Upper lobe of left lung (tissue), 6 donors: ENCODE data around the gene REN. TPM values are rescaled to one million over a fixed set of nuclear protein-coding genes. Genes with fewer than 3 reads are reported as not detected.

Experiments used
- ATAC-seq, 2 donors: fragments of 200-7000 bp; cut with Tn5 transposase; one replicate each; pipeline ENCODE4 v1.9.1; 2022; ENCODE audit warnings: mild to moderate bottlenecking in 2 of 2, moderate library complexity in 2 of 2; ENCODE audit not compliant: low FRiP score in 2 of 2
- DNase-seq, 2 donors: peaks; one replicate each; pipeline ENCODE4 v3.0.0-alpha.2; 2019 to 2020
- H3K27ac ChIP-seq, 4 donors: fragments of 200-600 bp; sonication (generic); one replicate each; pipeline ENCODE4 v1.5.1; 2016 to 2019
- H3K27me3 ChIP-seq, 4 donors: fragments of 200-600 bp; sonication (generic); one replicate each; pipeline ENCODE4 v1.5.1; 2017 to 2019
- H3K36me3 ChIP-seq, 4 donors: fragments of 200-600 bp; sonication (generic); one replicate each; pipeline ENCODE4 v1.5.1; 2016 to 2019
- H3K4me1 ChIP-seq, 4 donors: fragments of 200-600 bp; sonication (generic); one replicate each; pipeline ENCODE4 v1.5.1; 2018 to 2019
- H3K4me3 ChIP-seq, 4 donors: fragments of 200-600 bp; sonication (generic); one replicate each; pipeline ENCODE4 v1.5.1; 2017 to 2019; ENCODE audit warnings: mild to moderate bottlenecking in 2 of 4, moderate library complexity in 1 of 4
- H3K9me3 ChIP-seq, 4 donors: fragments of 200-600 bp; sonication (generic); one replicate each; pipeline ENCODE4 v1.5.1; 2018 to 2019
- EP300 ChIP-seq, 4 donors: sonication (generic); formaldehyde crosslinking; IDR thresholded peaks; one replicate each; pipeline ENCODE4 v1.5.1; 2017; ENCODE audit warnings: antibody characterized with exemption in 4 of 4, control low read depth in 2 of 4
- POLR2A ChIP-seq, 4 donors: fragments of 450-650 bp; IDR thresholded peaks; one replicate each; pipeline ENCODE4 v1.5.1; 2016 to 2017; ENCODE audit warnings: antibody characterized with exemption in 4 of 4, mild to moderate bottlenecking in 2 of 4
- POLR2AphosphoS5 ChIP-seq, 2 donors: sonication (generic); formaldehyde crosslinking; IDR thresholded peaks; one replicate each; pipeline ENCODE4 v1.5.1; 2017; ENCODE audit warnings: antibody characterized with exemption in 2 of 2
- WGBS, 2 donors: methylation state at CpG; one replicate each; pipeline ENCODE4 v1.1.5; 2017 to 2018; 5-methylcytosine and 5-hydroxymethylcytosine counted together
- total RNA-seq, 6 donors: library from RNA; depleted of rRNA in 4 of 6; stranded (reverse); fragments of >200 nt in 4 of 6; gene quantifications; one replicate each; pipeline versions ENCODE4 v1.1.0 to v1.2.1, GENCODE V29; 2016 to 2021
- TF ChIP-seq, protein P1 (sequence below), 6 experiments: fragments of 450-650 bp in 4 of 6; fragments of 200-600 bp in 2 of 6; sonication (generic) in 2 of 6; IDR thresholded peaks; one replicate each; pipeline ENCODE4 v1.5.1; 2016 to 2019; ENCODE audit warnings: antibody characterized with exemption in 6 of 6
- donor health status: DM: no; HTN: no; CAD: no; lungs with moderate emphysema.
- donor health status: DM: no; HTN: yes; CAD: no; lungs with severe emphysema.

REN gene
- total RNA-seq, 6 donors from 2014 or later, result 0.64 to 0.76 (median 0.66) TPM; not detected in 3

DNA sequence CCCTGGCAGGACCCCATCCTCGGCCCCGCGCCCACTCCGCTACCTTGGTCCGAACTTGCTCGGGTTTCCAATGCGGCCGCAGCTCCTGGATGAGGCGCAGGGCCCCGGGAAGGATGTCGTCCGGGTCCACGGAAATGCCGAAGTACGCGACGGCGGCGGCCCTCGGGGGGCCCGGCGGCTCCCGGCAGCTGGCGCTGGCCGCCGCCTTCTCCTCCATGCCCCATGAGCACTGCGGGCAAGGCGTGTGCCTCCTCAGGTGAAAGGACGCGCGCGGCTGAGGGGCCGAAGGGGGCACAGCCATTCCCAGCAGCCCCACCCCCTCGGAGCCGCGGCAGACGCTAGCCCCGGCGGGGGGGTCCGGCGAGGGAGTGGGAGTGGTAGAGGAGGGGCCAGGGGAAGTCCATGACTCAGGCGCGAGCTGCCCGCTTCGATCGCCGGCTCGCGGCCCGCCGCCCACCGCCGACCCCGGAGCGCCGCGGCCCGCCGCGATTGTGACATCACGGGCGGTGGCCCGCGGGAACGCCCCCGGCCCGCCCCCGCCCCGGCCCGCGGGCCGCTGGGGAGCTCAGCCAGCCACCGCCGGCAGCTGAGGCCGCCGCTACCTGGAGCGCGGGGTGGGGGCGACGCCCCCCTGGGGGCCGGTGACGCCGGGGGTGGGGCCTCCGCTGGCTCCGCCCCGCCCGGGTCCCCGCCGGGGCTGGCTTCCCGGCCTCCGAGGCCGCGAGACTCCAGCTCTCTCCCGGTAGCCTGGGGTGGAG, 14.4 kb downstream of the REN start, which contains the start of gene ETNK2:
ETNK2 (minus strand) TSS at position 493 of the 758 bp plus-strand sequence; CDS start at position 301, 192 bp downstream.
- DNase-seq (peak; percentile 37 to 92), ATAC-seq (peak in 1 of 2 donors; percentile 80)
- Histone ChIP-seq H3K4me1 (peaks cover 11 to 22% (median 14%) of the 10 kb centered on the region in 4 donors), H3K9me3 (no peaks in the 10 kb centered on the region), H3K27ac (peak within 1 kb of the TSS; percentile 51 to 73 (median 62)), H3K27me3 (peaks cover 0 to 3% (median 0%) of the 10 kb centered on the region in 4 donors), H3K4me3 (peak within 1 kb of the TSS; percentile 43 to 81 (median 68)), H3K36me3 (no peaks in the 10 kb centered on the region)
- WGBS, 2 donors, result 3% methylated on average over 30 of the region's 94 CpGs; no CpG with 5 or more reads in 1 of the 2 donors
- TF ChIP-seq POLR2A (IDR thresholded peaks at IDR 0.05) (no peak), EP300 (IDR thresholded peaks at IDR 0.05) (no peak), POLR2AphosphoS5 (IDR thresholded peaks at IDR 0.05) (peak in 1 of 2 donors; percentile 6)
- TF ChIP-seq, protein P1, sequence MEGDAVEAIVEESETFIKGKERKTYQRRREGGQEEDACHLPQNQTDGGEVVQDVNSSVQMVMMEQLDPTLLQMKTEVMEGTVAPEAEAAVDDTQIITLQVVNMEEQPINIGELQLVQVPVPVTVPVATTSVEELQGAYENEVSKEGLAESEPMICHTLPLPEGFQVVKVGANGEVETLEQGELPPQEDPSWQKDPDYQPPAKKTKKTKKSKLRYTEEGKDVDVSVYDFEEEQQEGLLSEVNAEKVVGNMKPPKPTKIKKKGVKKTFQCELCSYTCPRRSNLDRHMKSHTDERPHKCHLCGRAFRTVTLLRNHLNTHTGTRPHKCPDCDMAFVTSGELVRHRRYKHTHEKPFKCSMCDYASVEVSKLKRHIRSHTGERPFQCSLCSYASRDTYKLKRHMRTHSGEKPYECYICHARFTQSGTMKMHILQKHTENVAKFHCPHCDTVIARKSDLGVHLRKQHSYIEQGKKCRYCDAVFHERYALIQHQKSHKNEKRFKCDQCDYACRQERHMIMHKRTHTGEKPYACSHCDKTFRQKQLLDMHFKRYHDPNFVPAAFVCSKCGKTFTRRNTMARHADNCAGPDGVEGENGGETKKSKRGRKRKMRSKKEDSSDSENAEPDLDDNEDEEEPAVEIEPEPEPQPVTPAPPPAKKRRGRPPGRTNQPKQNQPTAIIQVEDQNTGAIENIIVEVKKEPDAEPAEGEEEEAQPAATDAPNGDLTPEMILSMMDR (IDR thresholded peaks at IDR 0.05), result peak in 1 of 6 experiments; percentile 12

DNA sequence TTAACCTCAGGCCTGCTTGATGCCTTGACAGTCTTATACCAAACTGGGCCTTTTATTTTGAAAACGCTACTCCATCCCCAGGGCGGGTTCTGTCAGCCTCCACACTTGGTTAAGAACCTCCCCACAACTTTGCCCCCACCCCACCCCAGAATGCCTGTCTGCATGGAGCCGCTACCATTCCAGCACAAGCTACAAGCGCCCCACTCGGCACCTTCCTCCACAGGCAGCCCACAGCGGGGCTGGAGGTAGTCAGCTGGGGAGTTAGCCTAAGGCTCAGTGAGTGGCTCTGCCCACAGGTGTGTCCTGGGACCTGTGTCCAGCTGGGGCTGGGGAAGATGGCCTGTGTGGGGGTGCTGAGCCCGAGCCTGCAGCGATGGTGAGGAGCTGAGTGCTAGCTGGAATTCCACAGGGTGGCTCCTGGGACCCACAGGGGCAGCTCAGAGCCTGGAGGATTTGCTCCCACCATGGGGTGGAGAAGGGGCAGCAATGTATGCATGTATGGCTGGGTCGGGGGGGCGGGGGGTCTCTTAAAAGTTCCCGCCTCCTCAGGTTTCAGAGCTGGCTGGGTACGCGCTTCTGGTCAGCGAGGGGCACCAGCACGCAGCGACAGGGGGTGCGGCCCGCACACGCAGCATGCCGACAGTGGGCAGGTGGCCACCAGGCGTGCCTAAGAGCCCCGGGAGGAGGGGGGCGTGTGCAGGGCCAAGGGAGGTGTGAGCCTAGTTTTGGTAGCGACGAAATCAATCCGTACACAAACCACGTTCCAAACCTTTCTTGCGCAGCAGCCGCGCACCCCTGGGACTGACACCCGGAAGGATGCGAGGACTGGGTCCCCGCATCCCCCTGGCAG, 15.2 kb downstream of the REN start:
- TF ChIP-seq, protein P1 (IDR thresholded peaks at IDR 0.05), result peak in 1 of 6 experiments; percentile 9
- no peak for TF ChIP-seq POLR2A (IDR thresholded peaks at IDR 0.05)
- Histone ChIP-seq H3K27ac (peak overlapping the region in 3 of 4 donors; percentile 52 to 73 (median 73)), H3K9me3 (no peaks in the 10 kb centered on the region), H3K27me3 (peaks cover 0 to 3% (median 0%) of the 10 kb centered on the region in 4 donors), H3K4me3 (peak overlapping the region; percentile 43 to 81 (median 68)), H3K4me1 (peaks cover 11 to 22% (median 14%) of the 10 kb centered on the region in 4 donors), H3K36me3 (peaks cover 0 to 1% (median 0%) of the 10 kb centered on the region in 4 donors)
- ATAC-seq, result peak in 1 of 2 donors; percentile 15
- DNase-seq, result peak in 1 of 2 donors; percentile 58
- 42 to 84% methylated on average over 4 to 33 of the region's 33 CpGs for WGBS, 2 donors

DNA sequence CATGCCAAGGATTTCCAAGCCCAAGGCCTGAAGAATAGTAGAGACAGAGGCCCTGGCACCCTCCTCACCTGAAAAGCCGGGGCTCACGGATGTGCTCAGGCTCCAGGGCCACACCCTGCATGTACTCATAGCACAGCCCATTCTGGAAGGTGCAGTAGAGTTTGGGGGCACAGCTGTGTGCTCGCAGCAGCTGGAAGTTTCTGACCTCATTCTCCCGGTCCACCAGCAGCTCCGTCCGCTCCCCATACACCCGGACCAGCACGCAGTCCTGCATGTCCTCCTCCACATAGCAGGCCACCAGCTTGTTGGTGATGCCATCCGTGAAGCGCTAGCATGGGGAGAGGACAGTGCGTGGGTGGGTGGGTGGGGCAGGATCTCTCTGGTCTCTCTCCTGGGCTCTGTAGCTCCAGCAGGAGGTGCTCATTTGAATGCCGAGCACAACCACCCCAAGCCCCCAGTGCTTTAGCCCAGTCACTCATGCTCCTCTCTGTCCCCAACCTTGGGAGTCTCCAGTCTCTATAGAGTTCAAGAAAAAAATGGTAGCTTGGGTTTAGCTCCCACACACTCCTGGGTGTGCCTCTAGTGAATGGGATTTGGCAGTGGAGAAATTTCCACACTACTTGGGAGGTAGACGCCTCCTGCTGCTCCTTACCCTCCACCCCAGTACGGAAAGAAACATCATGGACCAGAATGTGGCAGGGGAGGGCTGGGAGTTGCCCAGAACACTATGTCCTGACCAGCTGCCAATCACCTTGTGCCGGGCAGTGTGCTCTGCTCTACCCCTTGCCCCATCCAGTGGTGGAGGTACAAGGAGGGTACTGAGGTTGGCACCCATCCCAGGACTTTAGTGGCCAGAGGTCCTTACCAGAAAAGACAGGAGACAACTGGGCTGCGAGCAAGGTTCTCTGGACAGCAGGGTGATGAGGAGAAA, 16.2 kb downstream of the REN start:
- ATAC-seq (no peak), DNase-seq (no peak)
- WGBS, 2 donors, result 90 to 92% methylated on average over 9 to 16 of the region's 16 CpGs
- Histone ChIP-seq H3K4me1 (peaks cover 11 to 22% (median 14%) of the 10 kb centered on the region in 4 donors), H3K27me3 (peaks cover 0 to 3% (median 0%) of the 10 kb centered on the region in 4 donors), H3K4me3 (no peak overlapping the region), H3K27ac (no peak overlapping the region), H3K9me3 (no peaks in the 10 kb centered on the region), H3K36me3 (peaks cover 0 to 3% (median 0%) of the 10 kb centered on the region in 4 donors)
- TF ChIP-seq EP300 (IDR thresholded peaks at IDR 0.05) (no peak), POLR2A (IDR thresholded peaks at IDR 0.05) (no peak), POLR2AphosphoS5 (IDR thresholded peaks at IDR 0.05) (no peak)
- TF ChIP-seq, protein P1 (IDR thresholded peaks at IDR 0.05), result no peak

GRCh38 chr1:204149107-204149506, 17.0 kb downstream of the REN start:
- peaks cover 0 to 3% (median 0%) of the 10 kb centered on the region in 4 donors for H3K27me3 ChIP-seq
- peaks cover 0 to 3% (median 0%) of the 10 kb centered on the region in 4 donors for H3K36me3 ChIP-seq
- no peaks in the 10 kb centered on the region for H3K9me3 ChIP-seq
- WGBS, 2 donors, result 72 to 73% methylated on average over 2 of the region's 2 CpGs
- H3K27ac ChIP-seq, result no peak overlapping the region
- ATAC-seq, result no peak
- no peak overlapping the region for H3K4me3 ChIP-seq
- peaks cover 11 to 22% (median 14%) of the 10 kb centered on the region in 4 donors for H3K4me1 ChIP-seq
- DNase-seq, result no peak
- TF ChIP-seq POLR2A (IDR thresholded peaks at IDR 0.05), result no peak
- no peak for TF ChIP-seq EP300 (IDR thresholded peaks at IDR 0.05)
- TF ChIP-seq, protein P1 (IDR thresholded peaks at IDR 0.05), result no peak
- TF ChIP-seq POLR2AphosphoS5 (IDR thresholded peaks at IDR 0.05), result no peak
